Left lung (tissue), 10 donors: Measurements from ENCODE around the gene TANGO6. TPM values are rescaled to one million over a fixed set of nuclear protein-coding genes. Genes with fewer than 3 reads are reported as not detected.
A peak's percentile ranks its signal among the peaks of the same experiment; 100 is the strongest.
"Not testable (repeated sequence)": the region's sequence is repeated elsewhere in the genome, so short reads cannot be mapped to it uniquely, and the experiment has no call there.

ENCODE experiments used
- ATAC-seq: fragments of 200-7000 bp; cut with Tn5 transposase; one replicate; pipeline ENCODE4 v1.9.1; 2020; ENCODE audit warnings: moderate library complexity
- DNase-seq, 4 donors: peaks; one replicate each; pipeline ENCODE4 v3.0.0-alpha.2; 2013 to 2020
- H3K27ac ChIP-seq, 2 donors: fragments of 200-600 bp; sonication (generic) in 1 of 2; one replicate each; pipeline versions ENCODE4 v1.5.0 to v1.8.0; 2020 to 2021
- H3K27me3 ChIP-seq, 2 donors: fragments of 200-600 bp; sonication (generic) in 1 of 2; one replicate each; pipeline versions ENCODE4 v1.5.0 to v1.8.0; 2020 to 2021
- H3K36me3 ChIP-seq, 2 donors: fragments of 200-600 bp; sonication (generic) in 1 of 2; one replicate each; pipeline versions ENCODE4 v1.5.0 to v1.8.0; 2020 to 2021
- H3K4me1 ChIP-seq, 2 donors: fragments of 200-600 bp; one replicate each; pipeline ENCODE4 v1.8.0; 2021
- H3K4me3 ChIP-seq, 2 donors: fragments of 200-600 bp; sonication (generic) in 1 of 2; one replicate each; pipeline versions ENCODE4 v1.5.0 to v1.8.0; 2020 to 2021; ENCODE audit warnings: mild to moderate bottlenecking in 1 of 2
- H3K9me3 ChIP-seq, 2 donors: fragments of 200-600 bp; sonication (generic) in 1 of 2; one replicate each; pipeline versions ENCODE4 v1.5.0 to v1.8.0; 2020 to 2021
- CTCF ChIP-seq, 2 donors: fragments of 200-600 bp; sonication (generic) in 1 of 2; IDR thresholded peaks; one replicate each; pipeline versions ENCODE4 v1.5.0 to v1.8.0; 2021; ENCODE audit warnings: antibody characterized with exemption in 2 of 2
- intact Hi-C, 2 donors: fragments of 100-400 bp; cut with DNase I; formaldehyde crosslinking; loops; one replicate each; pipeline versions ENCODE4 v1.11.2 to v1.14.2; 2022
- polyA plus RNA-seq, 6 donors: library from polyadenylated mRNA; unstranded; fragments of 120-200 nt; gene quantifications; one replicate each; pipeline ENCODE4 v1.2.1, GENCODE V29; 2013; ENCODE audit not compliant: insufficient read length in 6 of 6
- total RNA-seq, 2 donors: library from RNA; stranded (reverse); fragmentation: NEBNext Ultra II Directional; extraction: Animal tissue kit (Norgen Biotek cat#: 25700); gene quantifications; one replicate each; pipeline ENCODE4 v1.2.1, GENCODE V29; 2021
- donor health status: DM: no; HTN: yes; CAD: no.
- donor health status: DM: no; HTN: no; CAD: no.

The TANGO6 gene
- total and polyA plus RNA-seq, 8 donors: 6.3 to 24.1 (median 7.9) TPM

GRCh38 chr16:69123910-69124309 lies 280.6 kb downstream of the TANGO6 start:
- DNase-seq: peak in 1 of 4 donors; percentile 76
- no peaks in the 10 kb centered on the region for H3K27me3 ChIP-seq
- intact Hi-C loops: loop anchor here in 1 of 2 donors (5.0 kb wide), 1 partner anchor 277 kb away; no protein-coding TSS in a partner anchor

GRCh38 chr16:69124406-69124805 lies 281.1 kb downstream of the TANGO6 start:
- not testable (repeated sequence) for H3K27me3 ChIP-seq, H3K4me1 ChIP-seq, H3K4me3 ChIP-seq, ATAC-seq, H3K9me3 ChIP-seq, H3K27ac ChIP-seq, DNase-seq
- H3K36me3 ChIP-seq: peaks cover 0 to 36% of the 10 kb centered on the region in 2 donors
- intact Hi-C loops: loop anchor here in 1 of 2 donors (5.0 kb wide), 1 partner anchor 277 kb away; no protein-coding TSS in a partner anchor

More at GRCh38 chr16:69123910-69124309, 280.6 kb downstream of the TANGO6 start:
- H3K27ac ChIP-seq: no peak overlapping the region
- no peaks in the 10 kb centered on the region for H3K9me3 ChIP-seq
- TF ChIP-seq CTCF (IDR thresholded peaks at IDR 0.05): peak; percentile 50 to 69
- peaks cover 0 to 40% of the 10 kb centered on the region in 2 donors for H3K36me3 ChIP-seq
- no peak overlapping the region for H3K4me3 ChIP-seq
- H3K4me1 ChIP-seq: peaks cover 0 to 6% of the 10 kb centered on the region in 2 donors
- ATAC-seq: peak; percentile 83

- peaks cover 0 to 13% of the 10 kb centered on the region in 2 donors for H3K4me1 ChIP-seq
- not testable (repeated sequence) for DNase-seq, H3K27me3 ChIP-seq, H3K9me3 ChIP-seq, H3K4me3 ChIP-seq, H3K27ac ChIP-seq, ATAC-seq
- intact Hi-C loops: loop anchor here in 1 of 2 donors (5.0 kb wide), 1 partner anchor 278 kb away; no protein-coding TSS in a partner anchor
- peaks cover 0 to 30% of the 10 kb centered on the region in 2 donors for H3K36me3 ChIP-seq
Measured at GRCh38 chr16:69124961-69125360, 281.6 kb downstream of the TANGO6 start.

- DNase-seq: no peak
- intact Hi-C loops: no loop called here
- H3K27me3 ChIP-seq: no peaks in the 10 kb centered on the region
Measured at GRCh38 chr16:69126221-69126620, 282.9 kb downstream of the TANGO6 start.

GRCh38 chr16:69126801-69127200 lies 283.5 kb downstream of the TANGO6 start:
- H3K27me3 ChIP-seq, H3K4me3 ChIP-seq, intact Hi-C loops, H3K9me3 ChIP-seq, H3K27ac ChIP-seq, ATAC-seq, DNase-seq: not testable (repeated sequence)
- peaks cover 0 to 15% of the 10 kb centered on the region in 2 donors for H3K36me3 ChIP-seq
- H3K4me1 ChIP-seq: peaks cover 0 to 25% of the 10 kb centered on the region in 2 donors

More at GRCh38 chr16:69126221-69126620, 282.9 kb downstream of the TANGO6 start:
- Histone ChIP-seq H3K4me3 (no peak overlapping the region), H3K27ac (no peak overlapping the region), H3K9me3 (no peaks in the 10 kb centered on the region), H3K4me1 (peaks cover 0 to 23% of the 10 kb centered on the region in 2 donors), H3K36me3 (peaks cover 0 to 18% of the 10 kb centered on the region in 2 donors)
- no peak for TF ChIP-seq CTCF (IDR thresholded peaks at IDR 0.05)
- ATAC-seq: no peak

- Histone ChIP-seq H3K27me3 (no peaks in the 10 kb centered on the region), H3K36me3 (peaks cover 0 to 15% of the 10 kb centered on the region in 2 donors), H3K27ac (no peak overlapping the region), H3K9me3 (no peaks in the 10 kb centered on the region), H3K4me1 (peaks cover 0 to 27% of the 10 kb centered on the region in 2 donors), H3K4me3 (no peak overlapping the region)
- no peak for TF ChIP-seq CTCF (IDR thresholded peaks at IDR 0.05)
- intact Hi-C loops: no loop called here
- no peak for ATAC-seq
- DNase-seq: no peak
Measured at GRCh38 chr16:69127966-69128510, 284.7 kb downstream of the TANGO6 start.
